AG04449 (cell line): Measurements from ENCODE around the gene RORC.

Experiments used
- CTCF ChIA-PET: fragments of 350-600 bp; formaldehyde crosslinking; extraction: SDS; loops from one replicate; lab custom pipeline; 2021; ENCODE audit warnings: antibody characterized with exemption; lab: Yijun Ruan, JAX
- POLR2A ChIA-PET: fragments of 400-600, 350-600 bp; formaldehyde crosslinking; extraction: SDS; loops from one replicate; lab custom pipeline; 2020; ENCODE audit warnings: antibody characterized with exemption, inconsistent platforms; lab: Yijun Ruan, JAX
- DNase-seq: peaks from one replicate; pipeline ENCODE4 v3.0.0-alpha.2; 2010; ENCODE audit warnings: low read depth, low spot score
- H3K4me3 ChIP-seq: 2 replicates; pipeline ENCODE4 v1.5.1; 2011; ENCODE audit warnings: low read depth, mild to moderate bottlenecking, control low read depth, low read length
- CTCF ChIP-seq: IDR thresholded peaks from one replicate; pipeline ENCODE4 v1.5.1; 2011; ENCODE audit warnings: mild to moderate bottlenecking, moderate library complexity, low read length, control low read depth, inconsistent platforms; ENCODE audit not compliant: insufficient read depth; ENCODE audit errors: missing control alignments

The RORC gene

GRCh38 chr1:151827853-151828252 is 3.7 kb downstream of the RORC start:
- no peak for TF ChIP-seq CTCF
- POLR2A ChIA-PET, result no interaction called here
- CTCF ChIA-PET, result no interaction called here
- no peak overlapping the region for H3K4me3 ChIP-seq
- no peak for DNase-seq

- CTCF ChIA-PET, result no interaction called here
- no peak for DNase-seq
- no peak for TF ChIP-seq CTCF
- no peak overlapping the region for H3K4me3 ChIP-seq
- POLR2A ChIA-PET, result no interaction called here
These were observed 5.6 kb downstream of the RORC start for GRCh38 chr1:151825751-151826660.

GRCh38 chr1:151825204-151825603 is 6.4 kb downstream of the RORC start:
- CTCF ChIA-PET, result no interaction called here
- POLR2A ChIA-PET, result no interaction called here
- no peak for DNase-seq
- TF ChIP-seq CTCF, result no peak
- H3K4me3 ChIP-seq, result no peak overlapping the region

- ChIA-PET CTCF (no interaction called here), POLR2A (interaction anchor here (0.6 kb wide), 1 partner anchor 35 kb away, joined by 5 read pairs; no protein-coding TSS in a partner anchor)
- DNase-seq, result no peak
- no peak for TF ChIP-seq CTCF
- H3K4me3 ChIP-seq, result no peak overlapping the region
These were observed 8.4 kb downstream of the RORC start for GRCh38 chr1:151823175-151823574.

- DNase-seq, result no peak
- no peak overlapping the region for H3K4me3 ChIP-seq
- ChIA-PET POLR2A (interaction anchor here (1.0 kb wide), 1 partner anchor 14 kb away, joined by 4 read pairs; no protein-coding TSS in a partner anchor), CTCF (interaction anchor here (1.5 kb wide), 1 partner anchor 11 kb away, joined by 3 read pairs; no protein-coding TSS in a partner anchor)
- no peak for TF ChIP-seq CTCF
These were observed 9.2 kb downstream of the RORC start for GRCh38 chr1:151822404-151822803.

- TF ChIP-seq CTCF, result no peak
- CTCF ChIA-PET, result interaction anchor here (0.9 kb wide), 1 partner anchor 17 kb away, joined by 3 read pairs; no protein-coding TSS in a partner anchor
- no peak for DNase-seq
- POLR2A ChIA-PET, result no interaction called here
- H3K4me3 ChIP-seq, result no peak overlapping the region
These were observed 10.7 kb downstream of the RORC start for GRCh38 chr1:151820940-151821339.
